Measurements from ENCODE around the gene FASTK. TPM values are rescaled to one million over a fixed set of nuclear protein-coding genes. Genes with fewer than 3 reads are reported as not detected.

Gene FASTK
- total and polyA plus RNA-seq, 2 of the 4 experiments (the other 2 are of a cell fraction), result 53.8 to 115 TPM

GRCh38 chr7:151114151-151115090 is 33.8 kb upstream of the FASTK start:
- H3K4me1 ChIP-seq (ENCODE audit: control insufficient read depth, insufficient read depth, low read length), result peaks cover 21% of the 10 kb centered on the region
- H2BK120ac ChIP-seq (ENCODE audit: low read depth, low read length), result peak overlapping the region; percentile 71; the same call in 1 of the 2 replicates
- peak overlapping the region; percentile 57 for H3K4me2 ChIP-seq (ENCODE audit: low read depth, low read length)
- peak overlapping the region; percentile 29; the same call in 1 of the 3 replicates for H2BK15ac ChIP-seq (ENCODE audit: low read depth, low read length)
- peaks cover 18 to 76% of the 10 kb centered on the region in 2 experiments for H3K79me1 ChIP-seq (ENCODE audit: low read depth in 1 of 2, low read length in 2 of 2)
- H4K8ac ChIP-seq (ENCODE audit: low read depth in 2 of 2, low read length in 2 of 2), result peak overlapping the region; percentile 5 to 82; a peak in 3 of 4 replicates
- WGBS, 2 experiments (ENCODE audit: extremely low coverage in 2 of 2, insufficient read length in 1 of 2), result 15% methylated on average over 45 of the region's 101 CpGs; no CpG with 5 or more reads in 1 of the 2 experiments
- intact Hi-C loops (cut with micrococcal nuclease) (loop anchor here (5.0 kb wide), 2 partner anchors 102 to 217 kb away; no protein-coding TSS in a partner anchor), dilution Hi-C loops (cut with HindIII; ENCODE audit: low sequenced_read_pairs, unreplicated experiment) (no loop called here), in situ Hi-C loops (cut with MboI; ENCODE audit: low sequenced_read_pairs) (loop anchor here (5.0 to 25.0 kb wide), 2 partner anchors 92 to 327 kb away; partner anchors contain the start of gene ATG9B)
- ChIA-PET POLR2A (ENCODE audit: unreplicated experiment) (interaction anchor here (1.2 kb wide), 1 partner anchor 26 kb away, joined by 3 read pairs; no protein-coding TSS in a partner anchor), CTCF (interaction anchor here (0.6 to 1.7 kb wide), 2 partner anchors 9 to 220 kb away, joined by 7 read pairs; no protein-coding TSS in a partner anchor)
- H4K91ac ChIP-seq (ENCODE audit: insufficient read depth, low read depth, low read length), result peak overlapping the region; percentile 81
- H3K4me3 ChIP-seq (ENCODE audit: insufficient read depth, low read depth, low read length), result no peak overlapping the region
- peak overlapping the region; percentile 27 for H2AK5ac ChIP-seq (ENCODE audit: low read depth, low read length)
- H2BK5ac ChIP-seq (ENCODE audit: low read depth, low read length, poor library complexity, severe bottlenecking), result peak overlapping the region; percentile 63
- H2AK9ac ChIP-seq (replicated peaks; ENCODE audit: low read depth, low read length, poor library complexity), result peak overlapping the region; percentile 70
- ATAC-seq (ENCODE audit: low read depth), result peak; percentile 7
- H3K14ac ChIP-seq (replicated peaks; ENCODE audit: low read depth, low read length), result peak overlapping the region; percentile 74; the same call in 1 of the 2 replicates
- no peak for DNase-seq
- H2AFZ ChIP-seq (replicated peaks; ENCODE audit: low read length, poor library complexity), result peak overlapping the region; percentile 70
- peak overlapping the region; percentile 64 for H3K23ac ChIP-seq (ENCODE audit: low read depth, low read length)
- H3K18ac ChIP-seq (ENCODE audit: low read depth, low read length), result peak overlapping the region; percentile 16; the same call in 1 of the 2 replicates
- H3K56ac ChIP-seq (ENCODE audit: extremely low read depth, insufficient read depth, low read length), result peak overlapping the region; percentile 73; the same call in 1 of the 2 replicates
- peak overlapping the region; percentile 15; the same call in 1 of the 2 replicates for H3K9ac ChIP-seq (ENCODE audit: low read depth, low read length)
- H3K36me3 ChIP-seq (ENCODE audit: control insufficient read depth, insufficient read depth, low read length), result peaks cover 24% of the 10 kb centered on the region
- 0 out of 2 replicates have a peak overlapping the region, but pooled peaks have one; percentile 16 for H4K5ac ChIP-seq (ENCODE audit: low read depth, low read length)
- peaks cover 13% of the 10 kb centered on the region for H3K9me1 ChIP-seq (ENCODE audit: insufficient read depth, low read length)
- peak overlapping the region; percentile 66 for H3K27ac ChIP-seq (ENCODE audit: insufficient read depth, low read length)
- H3K9me3 ChIP-seq (ENCODE audit: control insufficient read depth, insufficient read depth, low read length), result no peaks in the 10 kb centered on the region
- 0 out of 2 replicates have a peak overlapping the region, but pooled peaks have one; percentile 38 for H2BK20ac ChIP-seq (ENCODE audit: low read depth, low read length)
- no peaks in the 10 kb centered on the region for H3K27me3 ChIP-seq (ENCODE audit: control insufficient read depth, insufficient read depth, low read length)
- peaks cover 78% of the 10 kb centered on the region for H4K20me1 ChIP-seq (ENCODE audit: insufficient read depth, low read length)
- TF ChIP-seq BHLHE40 (IDR thresholded peaks at IDR 0.05; ENCODE audit: low read depth, low read length) (peak; percentile 21; the same call in 1 of the 2 replicates), MAFK (IDR thresholded peaks at IDR 0.05; ENCODE audit: low read depth, low read length) (no peak), POLR2A (IDR thresholded peaks at IDR 0.05; ENCODE audit: low read depth, low read length) (0 out of 2 replicates have a peak, but pooled peaks have one; percentile 25)
- H3K4ac ChIP-seq (ENCODE audit: low read depth, low read length), result peak overlapping the region; percentile 79
- no TSS peak for BruUV-seq (replicated peaks)
